BJ (cell line): ENCODE results near the gene NT5DC1. TPM values are rescaled to one million over a fixed set of nuclear protein-coding genes. Genes with fewer than 3 reads are reported as not detected.

Experiments used
- CTCF ChIA-PET: fragments of 350-600 bp; formaldehyde crosslinking; extraction: SDS; loops from one replicate; lab custom pipeline; 2021; ENCODE audit warnings: antibody characterized with exemption, inconsistent platforms; lab: Yijun Ruan, JAX
- POLR2A ChIA-PET: fragments of 300-600 bp; sonication (Branson Sonifier 250); formaldehyde crosslinking; extraction: SDS; loops from one replicate; lab custom pipeline; 2021; ENCODE audit warnings: antibody characterized with exemption; lab: Charles Lee
- DNase-seq: peaks from one replicate; pipeline ENCODE4 v3.0.0-alpha.2; 2011; ENCODE audit warnings: low read depth
- H3K27me3 ChIP-seq: 2 replicates; pipeline ENCODE4 v1.6.0; 2011; ENCODE audit warnings: low read length; ENCODE audit not compliant: control insufficient read depth, insufficient read depth
- H3K36me3 ChIP-seq: 2 replicates; pipeline ENCODE4 v1.5.1; 2011; ENCODE audit warnings: low read length; ENCODE audit not compliant: control insufficient read depth, insufficient read depth
- H3K4me3 ChIP-seq: 2 replicates; pipeline ENCODE4 v1.5.1; 2011; ENCODE audit warnings: low read depth, mild to moderate bottlenecking, control low read depth, low read length
- CTCF ChIP-seq: IDR thresholded peaks from 2 replicates; pipeline ENCODE4 v1.5.1; 2011; ENCODE audit warnings: low read depth, mild to moderate bottlenecking, control low read depth, inconsistent platforms, low read length, moderate library complexity; ENCODE audit not compliant: insufficient read depth
- polyA plus RNA-seq: library from polyadenylated mRNA; depleted of rRNA; stranded (reverse); fragments of >200 nt; gene quantifications from 2 replicates; pipeline ENCODE4 v1.2.3, GENCODE V29; 2011

NT5DC1 gene
- polyA plus RNA-seq, 1 experiment: 12.3 TPM

- no peak for DNase-seq
- no peak overlapping the region for H3K4me3 ChIP-seq
- H3K27me3 ChIP-seq: no peaks in the 10 kb centered on the region
- H3K36me3 ChIP-seq: no peaks in the 10 kb centered on the region
- CTCF ChIA-PET: interaction anchor here (0.9 to 2.7 kb wide), 4 partner anchors 8 to 24 kb away, joined by 3 to 10 read pairs (median 4); no protein-coding TSS in a partner anchor
- no peak for TF ChIP-seq CTCF
- POLR2A ChIA-PET: no interaction called here
These were observed 40.7 kb upstream of the NT5DC1 start for GRCh38 chr6:116059713-116060571.

GRCh38 chr6:116060572-116061283 lies 39.9 kb upstream of the NT5DC1 start, which contains the start of gene FRK:
Gene FRK (minus strand): TSS chr6:116060891. CDS start chr6:116060311, 580 bp downstream.
- Histone ChIP-seq H3K36me3 (no peaks in the 10 kb centered on the region), H3K27me3 (no peaks in the 10 kb centered on the region), H3K4me3 (no peak within 1 kb of the TSS)
- CTCF ChIA-PET: interaction anchor here (0.6 to 2.7 kb wide), 7 partner anchors 9 to 1312 kb away, joined by 3 to 10 read pairs (median 4); no protein-coding TSS in a partner anchor
- POLR2A ChIA-PET: no interaction called here
- DNase-seq: peak; percentile 3
- peak; percentile 13; the same call in 1 of the 2 replicates for TF ChIP-seq CTCF

- ChIA-PET POLR2A (no interaction called here), CTCF (interaction anchor here (2.7 kb wide), 1 partner anchor 11 kb away, joined by 10 read pairs; no protein-coding TSS in a partner anchor)
- Histone ChIP-seq H3K4me3 (no peak overlapping the region), H3K27me3 (no peaks in the 10 kb centered on the region), H3K36me3 (no peaks in the 10 kb centered on the region)
- no peak for DNase-seq
- no peak for TF ChIP-seq CTCF
These were observed 38.2 kb upstream of the NT5DC1 start for GRCh38 chr6:116062496-116062895.

- Histone ChIP-seq H3K36me3 (no peaks in the 10 kb centered on the region), H3K4me3 (no peak overlapping the region), H3K27me3 (no peaks in the 10 kb centered on the region)
- CTCF ChIA-PET: no interaction called here
- DNase-seq: no peak
- TF ChIP-seq CTCF: no peak
- POLR2A ChIA-PET: no interaction called here
These were observed 36.0 kb upstream of the NT5DC1 start for GRCh38 chr6:116064666-116065065.

GRCh38 chr6:116066789-116067188 lies 33.9 kb upstream of the NT5DC1 start:
- no peak for DNase-seq
- H3K27me3 ChIP-seq: no peaks in the 10 kb centered on the region
- ChIA-PET POLR2A (no interaction called here), CTCF (interaction anchor here (0.7 to 2.0 kb wide), 2 partner anchors 31 to 36 kb away, joined by 3 to 4 read pairs; no protein-coding TSS in a partner anchor)
- H3K36me3 ChIP-seq: no peaks in the 10 kb centered on the region
- no peak for TF ChIP-seq CTCF
- H3K4me3 ChIP-seq: no peak overlapping the region
